WTC11 (cell line): Measurements from ENCODE around the gene ZNF407.

ENCODE experiments used
- CBFB ChIP-seq: sonication (generic); formaldehyde crosslinking; IDR thresholded peaks from 2 replicates; pipeline ENCODE4 v1.8.1; 2022; ENCODE audit warnings: mild to moderate bottlenecking, low read depth, missing genetic modification reagents
- FOXK1 ChIP-seq: sonication (generic); formaldehyde crosslinking; IDR thresholded peaks from 2 replicates; pipeline ENCODE4 v1.8.0; 2022; ENCODE audit warnings: mild to moderate bottlenecking, moderate library complexity, missing genetic modification reagents
- JUN ChIP-seq: sonication (generic); formaldehyde crosslinking; IDR thresholded peaks from 2 replicates; pipeline ENCODE4 v1.8.0; 2023; ENCODE audit warnings: mild to moderate bottlenecking, missing genetic modification reagents
- TEAD1 ChIP-seq: sonication (generic); formaldehyde crosslinking; IDR thresholded peaks from 2 replicates; pipeline ENCODE4 v1.8.0; 2022; ENCODE audit warnings: mild to moderate bottlenecking, missing genetic modification reagents
- ZNF671 ChIP-seq: fragments of 250-450 bp; sonication (Bioruptor Pico); IDR thresholded peaks from 2 replicates; pipeline ENCODE4 v1.8.0; 2021; ENCODE audit warnings: mild to moderate bottlenecking
- TF ChIP-seq, protein P1 (sequence below): sonication (generic); formaldehyde crosslinking; IDR thresholded peaks from 2 replicates; pipeline ENCODE4 v1.8.0; 2022; ENCODE audit warnings: mild to moderate bottlenecking, missing genetic modification reagents
- TF ChIP-seq, protein P2 (sequence below): fragments of 200-600 bp; IDR thresholded peaks from 2 replicates; pipeline ENCODE4 v1.8.0; 2022; ENCODE audit warnings: antibody characterized with exemption
- TF ChIP-seq, protein P3 (sequence below): sonication (generic); formaldehyde crosslinking; conservative IDR thresholded peaks from 2 replicates; pipeline ENCODE4 v1.8.1; 2022; ENCODE audit warnings: mild to moderate bottlenecking, missing genetic modification reagents

DNA sequence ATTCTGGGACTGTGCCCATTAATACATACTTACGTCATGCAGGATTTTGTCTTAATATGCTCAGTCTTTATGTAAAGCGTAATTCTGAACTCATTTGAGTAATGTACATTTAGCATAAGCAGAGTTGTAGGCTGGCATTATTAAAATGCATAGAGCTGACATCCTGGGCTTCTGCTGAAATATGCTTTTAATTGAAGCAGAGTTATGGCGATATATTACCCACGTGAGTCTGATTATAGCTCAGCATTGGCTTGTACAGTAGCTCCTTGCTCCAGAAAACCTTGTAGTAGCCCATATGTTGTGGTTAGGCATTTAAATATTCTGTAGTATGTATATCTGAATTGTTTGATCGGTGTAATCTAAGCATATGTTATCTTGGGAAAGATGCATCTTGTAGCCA, 377.3 kb downstream of the ZNF407 start:
- TF ChIP-seq, protein P1, sequence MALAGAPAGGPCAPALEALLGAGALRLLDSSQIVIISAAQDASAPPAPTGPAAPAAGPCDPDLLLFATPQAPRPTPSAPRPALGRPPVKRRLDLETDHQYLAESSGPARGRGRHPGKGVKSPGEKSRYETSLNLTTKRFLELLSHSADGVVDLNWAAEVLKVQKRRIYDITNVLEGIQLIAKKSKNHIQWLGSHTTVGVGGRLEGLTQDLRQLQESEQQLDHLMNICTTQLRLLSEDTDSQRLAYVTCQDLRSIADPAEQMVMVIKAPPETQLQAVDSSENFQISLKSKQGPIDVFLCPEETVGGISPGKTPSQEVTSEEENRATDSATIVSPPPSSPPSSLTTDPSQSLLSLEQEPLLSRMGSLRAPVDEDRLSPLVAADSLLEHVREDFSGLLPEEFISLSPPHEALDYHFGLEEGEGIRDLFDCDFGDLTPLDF (CRISPR knock-in tag) = no peak
- TF ChIP-seq ZNF671 (CRISPR knock-in tag) = no peak
- no peak for TF ChIP-seq CBFB (CRISPR knock-in tag)
- no peak for TF ChIP-seq TEAD1 (CRISPR knock-in tag)
- TF ChIP-seq FOXK1 = no peak
- TF ChIP-seq, protein P2, sequence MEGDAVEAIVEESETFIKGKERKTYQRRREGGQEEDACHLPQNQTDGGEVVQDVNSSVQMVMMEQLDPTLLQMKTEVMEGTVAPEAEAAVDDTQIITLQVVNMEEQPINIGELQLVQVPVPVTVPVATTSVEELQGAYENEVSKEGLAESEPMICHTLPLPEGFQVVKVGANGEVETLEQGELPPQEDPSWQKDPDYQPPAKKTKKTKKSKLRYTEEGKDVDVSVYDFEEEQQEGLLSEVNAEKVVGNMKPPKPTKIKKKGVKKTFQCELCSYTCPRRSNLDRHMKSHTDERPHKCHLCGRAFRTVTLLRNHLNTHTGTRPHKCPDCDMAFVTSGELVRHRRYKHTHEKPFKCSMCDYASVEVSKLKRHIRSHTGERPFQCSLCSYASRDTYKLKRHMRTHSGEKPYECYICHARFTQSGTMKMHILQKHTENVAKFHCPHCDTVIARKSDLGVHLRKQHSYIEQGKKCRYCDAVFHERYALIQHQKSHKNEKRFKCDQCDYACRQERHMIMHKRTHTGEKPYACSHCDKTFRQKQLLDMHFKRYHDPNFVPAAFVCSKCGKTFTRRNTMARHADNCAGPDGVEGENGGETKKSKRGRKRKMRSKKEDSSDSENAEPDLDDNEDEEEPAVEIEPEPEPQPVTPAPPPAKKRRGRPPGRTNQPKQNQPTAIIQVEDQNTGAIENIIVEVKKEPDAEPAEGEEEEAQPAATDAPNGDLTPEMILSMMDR = no peak
- TF ChIP-seq JUN = no peak
- TF ChIP-seq, protein P3, sequence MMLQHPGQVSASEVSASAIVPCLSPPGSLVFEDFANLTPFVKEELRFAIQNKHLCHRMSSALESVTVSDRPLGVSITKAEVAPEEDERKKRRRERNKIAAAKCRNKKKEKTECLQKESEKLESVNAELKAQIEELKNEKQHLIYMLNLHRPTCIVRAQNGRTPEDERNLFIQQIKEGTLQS (CRISPR knock-in tag) = no peak
